Esophagus (tissue), 2 donors: ENCODE measurements around the gene USP31. TPM values are rescaled to one million over a fixed set of nuclear protein-coding genes. Genes with fewer than 3 reads are reported as not detected.

Experiments
- H3K27ac ChIP-seq, 2 donors: one replicate each; pipeline ENCODE4 v1.5.1; 2013; ENCODE audit warnings: low read depth in 2 of 2, mild to moderate bottlenecking in 2 of 2, inconsistent platforms in 1 of 2, low read length in 1 of 2, moderate library complexity in 1 of 2
- H3K27me3 ChIP-seq, 2 donors: one replicate each; pipeline ENCODE4 v1.6.1; 2013; ENCODE audit warnings: low read length in 2 of 2, control low read depth in 1 of 2, mild to moderate bottlenecking in 1 of 2; ENCODE audit not compliant: insufficient read depth in 2 of 2, control insufficient read depth in 1 of 2
- H3K36me3 ChIP-seq, 2 donors: one replicate each; pipeline ENCODE4 v1.6.1; 2013; ENCODE audit warnings: low read length in 1 of 2; ENCODE audit not compliant: control insufficient read depth in 2 of 2, insufficient read depth in 2 of 2
- H3K4me1 ChIP-seq, 2 donors: one replicate each; pipeline ENCODE4 v1.6.1; 2013; ENCODE audit warnings: low read length in 1 of 2; ENCODE audit not compliant: control insufficient read depth in 2 of 2, insufficient read depth in 2 of 2
- H3K4me3 ChIP-seq, 2 donors: one replicate each; pipeline ENCODE4 v1.5.1; 2013; ENCODE audit warnings: low read length in 2 of 2, mild to moderate bottlenecking in 2 of 2, low read depth in 1 of 2, moderate library complexity in 1 of 2
- H3K9me3 ChIP-seq, 2 donors: one replicate each; pipeline ENCODE4 v1.6.1; 2013; ENCODE audit warnings: mild to moderate bottlenecking in 2 of 2, low read depth in 1 of 2, low read length in 1 of 2, moderate library complexity in 1 of 2; ENCODE audit not compliant: control insufficient read depth in 2 of 2, insufficient read depth in 1 of 2
- WGBS, 2 donors: extraction: QIAGEN DNeasy Blood & Tissue Kit; methylation state at CpG; one replicate each; pipeline ENCODE4 v1.1.7; 2013; 5-methylcytosine and 5-hydroxymethylcytosine counted together
- polyA plus RNA-seq, 2 donors: library from polyadenylated mRNA; stranded (reverse); fragments of 200-250 nt; gene quantifications; one replicate each; pipeline ENCODE4 v1.2.3, GENCODE V29; 2013
- donor health status: healthy with polysubstance abuse.
- donor health status: Bipolar disorder and iron deficiency.

The USP31 gene
- polyA plus RNA-seq, 2 donors, result 3.3 to 6.5 TPM

DNA sequence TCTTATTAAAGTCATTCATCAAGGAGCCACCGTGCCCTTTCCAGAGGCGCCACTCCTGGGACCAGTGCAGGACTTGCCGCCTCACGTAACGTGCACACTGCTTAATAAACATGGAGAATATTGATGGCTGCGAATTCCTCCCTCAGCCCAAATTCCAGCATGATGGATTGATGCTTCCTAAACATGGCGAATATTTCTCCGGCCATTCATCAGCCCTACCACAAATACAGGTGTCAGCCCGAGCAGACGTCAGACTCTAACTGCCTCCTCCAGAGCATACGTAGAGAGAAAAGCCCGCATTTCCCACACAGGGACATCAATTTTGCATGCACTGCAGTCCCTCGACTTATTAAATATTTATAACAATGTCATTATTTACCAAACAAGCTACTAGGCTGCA is 97.0 kb downstream of the USP31 start:
- Histone ChIP-seq H3K9me3 (no peaks in the 10 kb centered on the region), H3K4me3 (no peak overlapping the region), H3K4me1 (no peaks in the 10 kb centered on the region), H3K27ac (no peak overlapping the region), H3K27me3 (no peaks in the 10 kb centered on the region), H3K36me3 (no peaks in the 10 kb centered on the region)
- 44 to 46% methylated on average over 13 of the region's 13 CpGs for WGBS, 2 donors

DNA sequence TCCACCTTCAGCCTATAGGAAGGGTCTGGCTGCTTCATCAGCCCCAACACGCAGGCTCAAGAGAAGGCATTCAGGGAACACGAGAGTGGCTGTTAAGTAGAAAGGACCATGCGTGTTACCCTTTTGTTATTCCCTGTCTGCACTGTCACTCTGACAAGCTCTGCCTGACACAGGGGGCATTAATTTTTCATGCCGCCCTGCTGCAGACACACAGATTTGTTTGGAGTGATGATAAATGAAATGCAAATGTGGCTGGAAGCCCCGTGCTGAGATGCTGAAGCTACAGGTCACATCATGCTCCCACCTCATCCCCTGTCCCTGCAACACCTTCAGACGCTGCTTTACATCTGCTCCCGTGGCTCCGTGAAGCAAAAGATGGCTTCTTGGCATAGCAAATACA is 97.7 kb downstream of the USP31 start:
- WGBS, 2 donors, result 57 to 62% methylated on average over 8 of the region's 8 CpGs
- Histone ChIP-seq H3K4me3 (no peak overlapping the region), H3K36me3 (no peaks in the 10 kb centered on the region), H3K27ac (no peak overlapping the region), H3K27me3 (no peaks in the 10 kb centered on the region), H3K9me3 (no peaks in the 10 kb centered on the region), H3K4me1 (no peaks in the 10 kb centered on the region)

DNA sequence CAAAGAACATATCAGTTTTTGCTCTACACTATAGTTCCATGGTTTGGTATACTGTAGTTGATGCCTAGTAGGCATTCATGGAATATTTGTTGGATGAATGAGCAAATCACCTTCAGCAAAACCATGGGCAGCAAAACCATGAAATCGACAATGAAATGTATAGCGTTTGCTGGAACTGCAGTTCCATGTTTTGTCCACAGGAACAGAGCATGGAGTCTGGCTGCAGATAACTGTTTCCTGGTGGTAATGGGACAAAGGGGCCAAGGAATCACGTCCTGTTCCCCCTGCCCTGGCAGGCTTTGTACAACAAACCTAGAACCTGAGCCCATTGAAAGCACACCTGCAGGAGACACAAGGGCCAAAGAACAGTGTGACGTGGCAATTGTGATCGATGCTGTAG is 101.1 kb downstream of the USP31 start:
- WGBS, 2 donors, result 76 to 81% methylated on average over 5 of the region's 5 CpGs
- H3K9me3 ChIP-seq, result no peaks in the 10 kb centered on the region
- H3K27ac ChIP-seq, result no peak overlapping the region
- no peaks in the 10 kb centered on the region for H3K36me3 ChIP-seq
- no peak overlapping the region for H3K4me3 ChIP-seq
- no peaks in the 10 kb centered on the region for H3K4me1 ChIP-seq
- H3K27me3 ChIP-seq, result no peaks in the 10 kb centered on the region

DNA sequence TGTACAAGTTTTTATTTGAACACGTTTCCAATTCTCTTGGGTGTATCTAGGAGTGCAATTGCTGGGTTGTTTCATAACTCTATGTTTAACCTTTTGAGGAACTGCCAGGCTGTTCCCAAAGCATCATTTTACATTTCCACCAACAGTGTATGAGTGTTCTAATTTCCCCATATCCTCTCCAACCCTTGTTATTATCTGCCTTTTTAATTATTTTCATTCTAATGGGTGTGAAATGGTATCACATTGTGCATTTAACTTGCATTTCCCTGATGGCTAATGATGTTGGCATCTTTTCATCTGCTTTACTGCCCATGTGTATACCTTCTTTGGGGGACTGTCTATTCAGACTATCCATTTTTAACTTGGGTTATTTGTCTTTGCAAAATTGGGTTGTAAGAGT is 104.2 kb downstream of the USP31 start:
- Histone ChIP-seq H3K4me3 (no peak overlapping the region), H3K4me1 (no peaks in the 10 kb centered on the region), H3K27me3 (no peaks in the 10 kb centered on the region), H3K9me3 (no peaks in the 10 kb centered on the region), H3K36me3 (no peaks in the 10 kb centered on the region), H3K27ac (no peak overlapping the region)
- 63 to 67% methylated on average over 1 of the region's 1 CpG for WGBS, 2 donors

DNA sequence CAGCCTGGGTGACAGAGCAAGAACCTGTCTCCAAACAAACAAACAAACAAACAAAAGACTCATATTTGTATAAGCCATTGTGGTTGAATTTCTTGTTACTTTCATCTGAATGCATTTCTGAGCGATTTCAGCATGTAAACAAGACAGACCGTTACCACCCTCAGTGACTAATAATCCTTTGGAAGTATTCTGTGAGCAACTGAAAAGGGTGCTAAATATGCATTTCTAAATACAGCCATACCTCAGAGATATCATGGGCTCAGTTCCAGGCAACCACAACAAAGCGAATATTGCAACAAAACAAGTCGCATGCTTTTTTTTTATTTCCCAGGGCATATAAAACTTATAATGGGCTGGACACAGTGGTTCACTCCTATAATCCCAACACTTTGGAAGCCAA is 109.0 kb downstream of the USP31 start:
- Histone ChIP-seq H3K27me3 (no peaks in the 10 kb centered on the region), H3K9me3 (no peaks in the 10 kb centered on the region), H3K4me1 (no peaks in the 10 kb centered on the region), H3K4me3 (no peak overlapping the region), H3K27ac (no peak overlapping the region), H3K36me3 (no peaks in the 10 kb centered on the region)
- 73 to 79% methylated on average over 4 of the region's 4 CpGs for WGBS, 2 donors

DNA sequence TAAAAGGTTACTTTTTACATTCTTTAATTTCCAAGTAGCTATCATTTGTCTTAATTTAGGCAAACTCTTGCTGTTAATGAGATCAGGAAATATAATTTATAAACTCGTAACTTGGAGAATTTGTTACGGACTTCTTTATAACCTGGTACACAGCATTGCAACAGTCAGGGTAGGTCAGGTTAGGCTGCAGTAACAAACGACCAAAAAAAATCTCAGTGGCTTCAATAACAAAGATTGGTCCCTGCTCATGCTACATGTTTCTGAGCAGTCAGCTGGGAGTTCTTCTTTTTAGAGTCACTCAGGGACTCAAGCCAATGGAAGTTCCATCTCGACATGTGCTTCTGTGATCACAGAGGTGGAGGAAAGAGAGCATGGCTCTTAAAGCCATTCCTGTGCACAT is 110.1 kb downstream of the USP31 start:
- 69 to 77% methylated on average over 4 of the region's 4 CpGs for WGBS, 2 donors
- Histone ChIP-seq H3K36me3 (no peaks in the 10 kb centered on the region), H3K27ac (no peak overlapping the region), H3K4me3 (no peak overlapping the region), H3K4me1 (no peaks in the 10 kb centered on the region), H3K9me3 (no peaks in the 10 kb centered on the region), H3K27me3 (no peaks in the 10 kb centered on the region)

DNA sequence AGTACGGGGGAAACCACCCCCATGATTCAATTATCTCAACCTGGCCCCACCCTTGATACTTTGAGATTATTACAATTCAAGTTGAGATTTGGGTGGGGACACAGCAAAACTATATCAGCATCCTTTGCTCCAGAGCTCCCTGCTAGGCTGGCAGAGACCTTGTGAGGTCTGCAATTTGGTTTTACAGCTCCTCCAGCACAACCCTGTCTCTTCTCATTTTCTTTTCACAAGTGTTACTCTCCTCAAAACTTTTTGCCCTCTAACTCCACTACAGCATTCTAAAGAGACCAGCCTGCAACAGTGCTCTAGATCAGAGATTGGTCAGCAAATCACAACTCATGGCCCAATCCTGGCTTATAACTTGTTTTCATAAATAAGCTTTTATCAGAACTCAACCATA is 114.0 kb downstream of the USP31 start:
- Histone ChIP-seq H3K36me3 (no peaks in the 10 kb centered on the region), H3K9me3 (peaks cover 0 to 2% of the 10 kb centered on the region in 2 donors), H3K27ac (no peak overlapping the region), H3K27me3 (no peaks in the 10 kb centered on the region), H3K4me3 (no peak overlapping the region), H3K4me1 (no peaks in the 10 kb centered on the region)
- 0 to 9% methylated on average over 1 of the region's 1 CpG for WGBS, 2 donors

DNA sequence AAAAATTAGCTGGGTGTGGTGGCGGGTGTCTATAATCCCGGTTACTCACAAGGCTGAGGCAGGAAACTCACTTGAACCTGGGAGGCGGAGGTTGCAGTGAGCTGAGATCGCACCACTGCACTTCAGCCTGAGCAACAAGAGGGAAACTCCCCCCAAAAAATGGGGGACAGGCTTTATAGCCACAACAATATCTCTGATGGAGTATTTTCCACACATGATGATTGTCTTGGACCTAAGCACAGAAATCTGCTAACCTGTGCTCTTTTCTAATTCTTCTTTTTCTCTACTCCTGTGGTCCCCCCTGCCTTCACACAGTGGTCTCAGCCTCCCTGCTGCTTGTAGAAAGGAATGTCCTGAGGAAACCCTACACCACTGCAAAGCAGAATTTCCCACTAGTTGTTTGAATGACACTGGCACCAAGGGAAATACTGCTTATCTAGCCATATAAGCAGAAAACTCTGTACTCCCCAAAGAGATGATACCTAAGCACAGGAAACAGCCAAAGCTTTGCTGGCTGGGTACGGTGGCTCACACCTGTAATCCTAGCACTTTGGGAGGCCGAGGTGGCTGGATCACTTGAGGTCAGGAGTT is 117.6 kb downstream of the USP31 start:
- Histone ChIP-seq H3K4me1 (no peaks in the 10 kb centered on the region), H3K9me3 (peaks cover 0 to 2% of the 10 kb centered on the region in 2 donors), H3K4me3 (no peak overlapping the region), H3K27ac (no peak overlapping the region), H3K27me3 (no peaks in the 10 kb centered on the region), H3K36me3 (no peaks in the 10 kb centered on the region)
- WGBS, 2 donors, result 46 to 55% methylated on average over 6 of the region's 6 CpGs

DNA sequence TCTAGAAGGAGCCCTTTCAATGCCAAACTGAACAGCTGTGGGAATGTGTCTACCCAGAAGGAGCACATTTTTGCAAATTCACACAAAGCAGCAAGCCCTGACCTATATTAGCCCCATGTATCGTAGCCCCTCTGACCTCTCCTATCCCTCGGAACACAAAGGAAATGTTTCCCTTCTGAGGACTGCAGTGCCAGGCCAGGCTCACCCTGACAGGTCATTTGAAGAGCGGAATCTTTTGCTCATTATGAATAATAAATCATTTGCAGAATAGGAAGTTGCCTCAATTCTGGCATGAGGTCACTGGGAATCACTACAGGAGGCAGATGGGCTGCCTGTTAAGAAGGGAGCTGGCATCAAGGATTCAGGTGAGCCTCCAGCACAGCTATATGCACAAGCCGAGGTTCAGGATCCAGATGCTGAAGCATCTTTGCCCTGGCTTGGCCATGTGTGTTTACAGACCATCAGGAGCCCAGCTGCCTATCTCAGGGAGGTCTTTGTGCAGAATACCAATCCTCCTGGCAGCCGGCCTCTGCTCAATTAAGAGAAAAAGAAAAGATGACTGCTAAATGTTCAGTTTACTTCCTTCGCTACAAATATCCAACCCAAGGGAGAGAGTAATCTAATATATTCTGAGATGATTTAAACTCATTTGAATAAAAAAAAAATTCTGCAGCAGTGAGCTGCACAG is 119.4 kb downstream of the USP31 start:
- 72 to 75% methylated on average over 6 of the region's 6 CpGs for WGBS, 2 donors

DNA sequence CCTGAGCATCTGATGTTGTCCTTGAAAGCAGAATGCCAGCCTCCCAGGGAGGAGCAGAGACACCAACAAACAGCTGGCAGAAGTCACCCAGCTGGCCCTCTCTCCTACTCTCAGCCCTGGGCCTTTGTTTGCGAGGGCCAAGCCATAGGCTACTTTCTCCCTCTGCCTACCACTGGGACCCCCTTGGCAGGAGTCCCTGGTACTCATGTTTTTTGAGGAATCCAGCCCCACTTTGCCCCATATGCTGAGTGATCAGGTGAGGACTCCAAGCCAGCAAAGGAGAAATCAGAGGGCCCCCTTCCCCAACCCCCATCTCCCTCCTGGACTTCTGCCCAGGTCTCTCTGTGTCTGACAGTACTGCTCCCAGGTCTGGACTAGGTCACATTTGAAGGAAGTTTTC is 121.9 kb downstream of the USP31 start:
- H3K36me3 ChIP-seq, result no peaks in the 10 kb centered on the region
- 87 to 89% methylated on average over 1 of the region's 1 CpG for WGBS, 2 donors
- H3K27me3 ChIP-seq, result no peaks in the 10 kb centered on the region
- H3K27ac ChIP-seq, result no peak overlapping the region
- no peak overlapping the region for H3K4me3 ChIP-seq
- no peaks in the 10 kb centered on the region for H3K4me1 ChIP-seq
- H3K9me3 ChIP-seq, result no peaks in the 10 kb centered on the region

More for the DNA sequence above, 119.4 kb downstream of the USP31 start:
- H3K27me3 ChIP-seq, result no peaks in the 10 kb centered on the region
- peaks cover 0 to 2% of the 10 kb centered on the region in 2 donors for H3K9me3 ChIP-seq
- no peaks in the 10 kb centered on the region for H3K4me1 ChIP-seq
- H3K36me3 ChIP-seq, result no peaks in the 10 kb centered on the region
- H3K4me3 ChIP-seq, result no peak overlapping the region
- no peak overlapping the region for H3K27ac ChIP-seq
